ENCODE results near the gene CPT1A. TPM values are rescaled to one million over a fixed set of nuclear protein-coding genes. Genes with fewer than 3 reads are reported as not detected.

The CPT1A gene
- total RNA-seq, 4 donors from 2014 or later, result 6.9 to 32.1 (median 12.9) TPM

GRCh38 chr11:68839911-68840641 is 1.6 kb downstream of the CPT1A start:
- no peak for TF ChIP-seq CTCF (IDR thresholded peaks at IDR 0.05 in 4 of 5, conservative IDR thresholded peaks at IDR 0.05 in 1 of 5)
- TF ChIP-seq POLR2A (IDR thresholded peaks at IDR 0.05), result no peak
- H3K27me3 ChIP-seq, result no peaks in the 10 kb centered on the region
- DNase-seq (no peak), ATAC-seq (peak in 1 of 2 donors; percentile 3)
- peak overlapping the region; percentile 88 to 95 (median 92) for H3K27ac ChIP-seq
- no peaks in the 10 kb centered on the region for H3K36me3 ChIP-seq
- no peaks in the 10 kb centered on the region for H3K9me3 ChIP-seq
- intact Hi-C loops (cut with DNase I; ENCODE audit: low total_unique reads) (loop anchor here (2.0 to 10.0 kb wide), 7 partner anchors 29 to 1557 kb away; partner anchors contain the start of genes CHKA, CTTN, IGHMBP2 and MRPL21), in situ Hi-C loops (cut with MboI; ENCODE audit: low sequenced_read_pairs in 4 of 4) (no loop called here)
- peaks cover 57 to 62% of the 10 kb centered on the region in 2 donors for H3K4me1 ChIP-seq
- H3K4me3 ChIP-seq, result peak overlapping the region; percentile 77 to 86 (median 82)

- peak overlapping the region; percentile 88 to 95 (median 92) for H3K27ac ChIP-seq
- peak overlapping the region; percentile 77 to 86 (median 82) for H3K4me3 ChIP-seq
- ATAC-seq (peak; percentile 67 to 73), DNase-seq (peak; percentile 91 to 96)
- H3K9me3 ChIP-seq, result no peaks in the 10 kb centered on the region
- in situ Hi-C loops (cut with MboI; ENCODE audit: low sequenced_read_pairs in 4 of 4) (no loop called here), intact Hi-C loops (cut with DNase I; ENCODE audit: low total_unique reads) (loop anchor here (2.0 to 10.0 kb wide), 4 partner anchors 374 to 714 kb away; partner anchors contain the start of genes CHKA and PPP6R3)
- TF ChIP-seq POLR2A (IDR thresholded peaks at IDR 0.05) (peak; percentile 22 to 37), CTCF (IDR thresholded peaks at IDR 0.05 in 4 of 5, conservative IDR thresholded peaks at IDR 0.05 in 1 of 5) (peak in 1 of 5 experiments; percentile 17)
- no peaks in the 10 kb centered on the region for H3K36me3 ChIP-seq
- H3K27me3 ChIP-seq, result no peaks in the 10 kb centered on the region
- peaks cover 53 to 64% of the 10 kb centered on the region in 2 donors for H3K4me1 ChIP-seq
These were observed 2.5 kb downstream of the CPT1A start for GRCh38 chr11:68839054-68839865.

- ATAC-seq, result no peak
- TF ChIP-seq POLR2A (IDR thresholded peaks at IDR 0.05), result no peak
- TF ChIP-seq CTCF (IDR thresholded peaks at IDR 0.05 in 4 of 5, conservative IDR thresholded peaks at IDR 0.05 in 1 of 5), result no peak
- H3K27me3 ChIP-seq, result no peaks in the 10 kb centered on the region
- H3K9me3 ChIP-seq, result no peaks in the 10 kb centered on the region
- intact Hi-C loops (cut with DNase I; ENCODE audit: low total_unique reads), result loop anchor here (2.0 to 10.0 kb wide), 4 partner anchors 374 to 714 kb away; partner anchors contain the start of genes CHKA and PPP6R3
- in situ Hi-C loops (cut with MboI; ENCODE audit: low sequenced_read_pairs in 4 of 4), result no loop called here
- DNase-seq, result peak in 1 of 2 donors; percentile 41
- peaks cover 48 to 64% of the 10 kb centered on the region in 2 donors for H3K4me1 ChIP-seq
- no peaks in the 10 kb centered on the region for H3K36me3 ChIP-seq
- peak overlapping the region; percentile 77 to 86 (median 82) for H3K4me3 ChIP-seq
- peak overlapping the region; percentile 88 to 95 (median 92) for H3K27ac ChIP-seq
These were observed 3.1 kb downstream of the CPT1A start for GRCh38 chr11:68838572-68838964.

- ATAC-seq, result no peak
- intact Hi-C loops (cut with DNase I; ENCODE audit: low total_unique reads), result loop anchor here (2.0 to 10.0 kb wide), 4 partner anchors 373 to 713 kb away; partner anchors contain the start of genes CHKA and PPP6R3
- peak overlapping the region; percentile 88 to 95 (median 92) for H3K27ac ChIP-seq
- no peaks in the 10 kb centered on the region for H3K9me3 ChIP-seq
- no peak for DNase-seq
- no peak overlapping the region for H3K4me3 ChIP-seq
- no peaks in the 10 kb centered on the region for H3K36me3 ChIP-seq
- in situ Hi-C loops (cut with MboI; ENCODE audit: low sequenced_read_pairs in 4 of 4), result no loop called here
- no peaks in the 10 kb centered on the region for H3K27me3 ChIP-seq
- peaks cover 48 to 71% of the 10 kb centered on the region in 2 donors for H3K4me1 ChIP-seq
- TF ChIP-seq POLR2A (IDR thresholded peaks at IDR 0.05) (no peak), CTCF (IDR thresholded peaks at IDR 0.05 in 4 of 5, conservative IDR thresholded peaks at IDR 0.05 in 1 of 5) (no peak)
These were observed 3.8 kb downstream of the CPT1A start for GRCh38 chr11:68837583-68838571.
